HG02763 (cell line): ENCODE results near the gene GMIP.
"Not testable (repeated sequence)": the region's sequence is repeated elsewhere in the genome, so short reads cannot be mapped to it uniquely, and the experiment has no call there.

Experiments
- ATAC-seq: cut with Tn5 transposase; IDR thresholded peaks from one replicate; pipeline ENCODE4 v1.9.1; 2021; ENCODE audit warnings: mild to moderate bottlenecking, moderate library complexity; ENCODE audit not compliant: unreplicated experiment

The GMIP gene, protein sequence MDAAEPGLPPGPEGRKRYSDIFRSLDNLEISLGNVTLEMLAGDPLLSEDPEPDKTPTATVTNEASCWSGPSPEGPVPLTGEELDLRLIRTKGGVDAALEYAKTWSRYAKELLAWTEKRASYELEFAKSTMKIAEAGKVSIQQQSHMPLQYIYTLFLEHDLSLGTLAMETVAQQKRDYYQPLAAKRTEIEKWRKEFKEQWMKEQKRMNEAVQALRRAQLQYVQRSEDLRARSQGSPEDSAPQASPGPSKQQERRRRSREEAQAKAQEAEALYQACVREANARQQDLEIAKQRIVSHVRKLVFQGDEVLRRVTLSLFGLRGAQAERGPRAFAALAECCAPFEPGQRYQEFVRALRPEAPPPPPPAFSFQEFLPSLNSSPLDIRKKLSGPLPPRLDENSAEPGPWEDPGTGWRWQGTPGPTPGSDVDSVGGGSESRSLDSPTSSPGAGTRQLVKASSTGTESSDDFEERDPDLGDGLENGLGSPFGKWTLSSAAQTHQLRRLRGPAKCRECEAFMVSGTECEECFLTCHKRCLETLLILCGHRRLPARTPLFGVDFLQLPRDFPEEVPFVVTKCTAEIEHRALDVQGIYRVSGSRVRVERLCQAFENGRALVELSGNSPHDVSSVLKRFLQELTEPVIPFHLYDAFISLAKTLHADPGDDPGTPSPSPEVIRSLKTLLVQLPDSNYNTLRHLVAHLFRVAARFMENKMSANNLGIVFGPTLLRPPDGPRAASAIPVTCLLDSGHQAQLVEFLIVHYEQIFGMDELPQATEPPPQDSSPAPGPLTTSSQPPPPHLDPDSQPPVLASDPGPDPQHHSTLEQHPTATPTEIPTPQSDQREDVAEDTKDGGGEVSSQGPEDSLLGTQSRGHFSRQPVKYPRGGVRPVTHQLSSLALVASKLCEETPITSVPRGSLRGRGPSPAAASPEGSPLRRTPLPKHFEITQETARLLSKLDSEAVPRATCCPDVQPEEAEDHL

DNA sequence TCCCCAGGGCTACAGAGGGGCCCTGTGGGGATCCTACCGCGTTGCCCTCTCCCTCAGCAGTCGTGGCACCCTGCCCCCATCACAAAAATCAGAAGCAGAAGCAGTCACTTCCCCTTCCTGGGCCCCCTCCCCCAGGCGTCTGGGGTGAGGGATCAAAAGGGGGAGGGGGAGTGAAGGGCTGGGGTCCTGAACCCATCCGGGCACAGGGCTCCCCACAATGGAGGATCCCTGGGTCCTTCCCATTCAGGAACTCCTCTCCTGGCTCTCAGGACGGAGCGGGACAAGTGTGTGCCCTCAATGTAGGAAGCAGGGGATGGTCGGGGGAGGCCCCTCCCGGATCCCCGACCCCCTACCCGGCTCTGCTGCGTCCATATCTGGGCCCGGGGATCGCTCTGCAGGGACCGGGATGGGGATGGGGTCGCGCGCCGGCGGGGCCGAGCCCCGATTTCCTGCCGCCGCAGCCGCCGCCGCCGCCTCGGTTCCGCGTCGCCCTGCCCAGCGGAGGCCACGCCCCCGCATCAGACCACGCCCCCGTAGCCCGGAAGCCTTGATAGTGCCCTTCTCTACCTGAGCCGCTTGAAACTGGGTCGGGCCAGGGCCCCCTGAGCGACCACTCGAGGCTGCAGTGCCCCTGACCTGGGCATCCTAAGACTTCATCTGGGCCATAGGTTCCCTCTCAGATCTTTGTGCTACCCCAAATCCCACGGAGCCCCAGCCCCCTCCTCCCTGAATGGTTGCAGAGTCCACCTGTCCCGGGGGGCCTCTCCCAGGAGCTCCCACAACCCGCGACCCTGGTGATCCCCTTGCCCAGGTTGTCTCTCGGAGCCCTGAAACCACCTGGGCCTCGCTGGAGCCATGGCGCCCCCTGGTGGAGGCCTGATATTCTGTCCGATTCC lies at the start of gene GMIP:
Gene GMIP (minus strand): TSS at position 500 of the 896 bp plus-strand sequence. CDS start 128 bp downstream, at position 372.
- ATAC-seq: peak; percentile 63

DNA sequence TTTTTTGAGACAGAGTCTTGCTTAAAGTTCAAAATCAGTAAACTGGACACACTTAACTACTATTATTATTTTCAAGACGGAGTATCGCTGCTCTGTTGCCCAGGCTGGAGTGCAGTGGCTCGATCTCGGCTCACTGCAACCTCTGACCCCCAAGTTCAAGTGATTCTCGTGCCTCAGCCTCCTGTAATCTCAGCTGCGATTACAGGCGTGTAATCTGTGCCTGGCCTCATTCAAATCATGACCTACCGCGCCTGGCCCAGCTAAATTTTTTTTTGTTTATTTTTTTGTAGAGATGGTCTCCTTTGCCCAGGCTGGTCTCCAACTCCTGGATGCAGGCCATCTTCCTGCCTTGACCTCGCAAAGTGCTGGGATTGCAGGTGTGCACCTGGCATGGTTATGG lies 48.2 kb upstream of the GMIP start:
- no peak for ATAC-seq

DNA sequence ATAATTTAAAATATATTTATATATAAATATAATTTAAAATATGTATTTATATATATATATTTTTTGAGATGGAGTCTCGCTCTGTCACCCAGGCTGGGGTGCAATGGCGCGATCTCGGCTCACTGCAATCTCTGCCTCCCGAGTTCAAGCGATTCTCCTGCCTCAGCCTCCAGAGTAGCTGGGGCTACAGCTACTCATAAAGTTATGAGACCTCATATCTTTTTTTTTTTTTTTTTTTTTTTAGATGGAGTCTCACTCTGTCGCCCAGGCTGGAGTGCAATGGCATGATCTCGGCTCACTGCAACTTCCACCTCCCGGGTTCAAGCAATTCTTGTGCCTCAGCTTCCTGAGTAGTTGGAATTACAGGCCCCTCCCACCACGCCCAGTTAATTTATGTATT lies 45.6 kb upstream of the GMIP start:
- ATAC-seq: not testable (repeated sequence)

DNA sequence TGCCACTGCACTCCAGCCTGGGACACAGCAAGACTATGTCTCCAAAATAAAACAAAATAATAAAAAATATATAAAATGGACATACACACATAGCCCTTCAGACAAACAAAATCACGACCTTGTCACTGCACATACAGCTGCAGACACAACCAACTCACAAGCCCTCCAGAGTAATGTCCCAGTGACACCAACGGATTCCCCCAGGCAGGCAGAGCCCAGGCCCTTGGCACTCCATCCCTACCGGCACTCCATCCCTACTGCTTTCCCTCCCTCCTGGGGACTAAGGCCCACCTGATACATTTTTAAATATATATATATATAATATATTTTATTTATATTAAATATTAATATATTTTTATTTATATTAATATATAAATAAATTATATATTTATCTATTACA lies 43.6 kb upstream of the GMIP start:
- no peak for ATAC-seq

DNA sequence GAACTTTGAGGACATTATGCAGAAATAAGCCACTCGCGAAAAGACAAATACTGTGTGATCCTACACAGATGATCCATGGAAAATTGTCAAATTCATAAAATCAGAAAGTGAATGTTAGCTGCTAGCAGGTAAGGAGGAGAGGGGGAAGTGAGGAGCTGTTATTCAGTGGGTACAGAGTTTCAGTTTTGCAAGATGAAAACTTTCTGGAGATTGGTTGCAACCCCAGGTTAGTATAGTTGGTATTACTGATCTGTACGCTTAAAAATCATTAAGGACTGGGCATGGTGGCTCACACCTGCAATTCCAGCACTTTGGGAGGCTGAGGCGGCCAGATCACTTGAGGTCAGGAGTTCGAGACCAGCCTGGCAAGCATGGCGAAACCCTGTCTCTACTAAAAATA lies 43.1 kb upstream of the GMIP start:
- ATAC-seq: no peak

DNA sequence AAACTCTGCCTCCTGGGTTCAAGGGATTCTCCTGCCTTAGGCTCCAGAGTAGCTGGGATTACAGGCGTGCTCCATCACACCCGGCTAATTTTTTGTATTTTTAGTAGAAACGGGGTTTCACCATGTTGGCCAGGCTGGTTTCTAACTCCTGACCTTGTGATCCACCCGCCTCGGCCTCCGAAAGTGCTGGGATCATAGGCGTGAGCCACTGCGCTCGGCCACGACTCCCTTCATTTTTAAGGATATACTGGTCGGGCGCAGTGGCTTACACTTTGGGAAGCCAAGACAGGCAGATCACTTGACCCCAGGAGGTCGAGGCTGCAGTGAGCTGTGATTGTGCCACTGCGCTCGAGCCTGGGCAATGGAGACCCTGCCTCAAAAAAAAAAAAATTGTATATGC lies 42.7 kb upstream of the GMIP start:
- ATAC-seq: not testable (repeated sequence)

DNA sequence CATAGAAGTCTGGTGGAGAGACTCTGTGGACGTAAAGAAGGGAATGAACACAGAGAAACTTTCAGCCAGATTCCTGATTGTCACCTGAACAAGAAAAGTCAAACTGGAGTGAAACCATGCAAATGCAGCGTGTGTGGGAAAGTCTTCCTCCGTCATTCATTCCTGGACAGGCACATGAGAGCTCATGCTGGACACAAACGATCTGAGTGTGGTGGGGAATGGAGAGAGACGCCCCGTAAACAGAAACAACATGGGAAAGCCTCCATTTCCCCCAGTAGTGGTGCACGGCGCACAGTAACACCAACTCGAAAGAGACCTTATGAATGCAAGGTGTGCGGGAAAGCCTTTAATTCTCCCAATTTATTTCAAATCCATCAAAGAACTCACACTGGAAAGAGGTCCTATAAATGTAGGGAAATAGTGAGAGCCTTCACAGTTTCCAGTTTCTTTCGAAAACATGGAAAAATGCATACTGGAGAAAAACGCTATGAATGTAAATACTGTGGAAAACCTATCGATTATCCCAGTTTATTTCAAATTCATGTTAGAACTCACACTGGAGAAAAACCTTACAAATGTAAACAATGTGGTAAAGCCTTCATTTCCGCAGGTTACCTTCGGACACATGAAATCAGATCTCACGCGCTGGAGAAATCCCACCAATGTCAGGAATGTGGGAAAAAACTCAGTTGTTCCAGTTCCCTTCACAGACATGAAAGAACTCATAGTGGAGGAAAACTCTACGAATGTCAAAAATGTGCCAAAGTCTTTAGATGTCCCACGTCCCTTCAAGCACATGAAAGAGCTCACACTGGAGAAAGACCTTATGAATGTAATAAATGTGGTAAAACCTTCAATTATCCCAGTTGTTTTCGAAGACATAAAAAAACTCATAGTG lies 36.0 kb upstream of the GMIP start:
- ATAC-seq: no peak

DNA sequence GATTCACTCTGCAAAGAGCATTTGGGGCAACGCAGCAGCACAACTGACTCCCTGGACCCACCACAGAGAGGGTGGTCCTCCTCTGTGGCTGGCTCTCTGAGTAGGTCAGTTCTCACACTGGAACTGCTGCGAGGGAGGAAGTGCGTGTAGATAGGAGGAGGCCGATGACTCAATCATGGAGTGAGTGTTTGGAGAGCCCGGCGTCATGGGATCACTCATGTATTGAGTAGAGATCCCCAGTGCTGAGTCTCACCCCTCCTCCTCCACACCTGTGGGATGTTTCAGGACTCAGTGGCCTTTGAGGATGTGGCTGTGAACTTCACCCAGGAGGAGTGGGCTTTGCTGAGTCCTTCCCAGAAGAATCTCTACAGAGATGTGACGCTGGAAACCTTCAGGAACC lies 34.1 kb upstream of the GMIP start:
- ATAC-seq: no peak

DNA sequence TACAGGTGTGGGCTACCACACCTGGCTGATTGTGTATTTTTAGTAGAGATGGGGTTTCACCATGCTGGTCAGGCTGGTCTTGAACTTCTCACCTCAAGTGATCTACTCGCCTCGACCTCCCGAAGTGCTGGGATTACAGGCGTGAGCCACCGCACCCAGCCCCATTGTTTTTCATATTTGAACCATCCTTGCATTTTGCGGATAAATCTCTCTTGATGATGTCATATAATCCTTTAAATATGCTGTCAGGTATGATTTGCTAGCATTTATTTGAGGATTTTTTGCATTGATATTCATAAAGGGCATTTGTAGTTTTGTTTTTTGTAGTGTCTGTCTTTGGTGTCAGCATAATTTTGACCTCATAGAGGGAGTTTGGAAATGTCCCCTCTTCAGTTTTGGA lies 30.9 kb upstream of the GMIP start:
- ATAC-seq: no peak

DNA sequence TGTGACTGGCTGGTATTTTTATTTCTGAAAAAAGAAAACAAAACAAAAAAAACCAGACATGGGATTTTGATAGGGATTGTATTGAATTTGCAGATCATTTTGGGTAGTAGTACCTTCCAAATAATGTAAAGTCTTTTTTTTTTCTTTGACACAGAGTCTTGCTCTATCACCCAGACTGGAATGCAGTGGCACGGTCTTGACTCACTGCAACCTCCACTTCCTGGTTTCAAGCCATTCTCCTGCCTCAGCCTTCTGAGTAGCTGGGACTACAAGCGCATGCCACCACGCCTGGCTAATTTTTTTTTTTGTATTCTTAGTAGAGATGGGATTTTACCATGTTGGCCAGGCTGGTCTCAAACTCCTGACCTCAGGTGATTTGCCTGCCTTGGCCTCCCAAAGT lies 29.4 kb upstream of the GMIP start:
- ATAC-seq: no peak

DNA sequence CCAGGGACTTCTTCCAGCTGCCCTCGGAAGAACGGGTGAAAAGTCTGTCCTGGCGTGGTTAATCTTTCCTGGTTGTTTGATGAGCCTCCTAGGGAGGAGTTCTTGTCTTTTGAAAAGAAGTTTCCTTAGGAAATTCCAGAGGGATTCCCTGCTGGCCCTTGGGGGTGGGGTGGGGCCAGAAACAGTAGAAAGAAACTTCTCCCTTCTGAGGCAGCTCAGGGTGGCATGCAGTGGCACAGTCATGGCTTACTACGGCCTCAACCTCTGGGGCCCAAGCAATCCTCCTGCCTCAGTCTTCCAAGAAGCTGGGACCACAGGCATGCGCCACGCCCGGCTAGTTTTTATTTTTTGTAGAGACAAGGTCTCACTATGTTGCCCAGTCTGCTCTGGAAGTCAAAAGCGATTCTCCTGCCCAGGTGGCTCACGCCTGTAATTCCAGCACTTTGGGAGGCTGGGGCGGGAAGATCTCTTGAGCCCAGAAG lies 26.7 kb upstream of the GMIP start:
- no peak for ATAC-seq

DNA sequence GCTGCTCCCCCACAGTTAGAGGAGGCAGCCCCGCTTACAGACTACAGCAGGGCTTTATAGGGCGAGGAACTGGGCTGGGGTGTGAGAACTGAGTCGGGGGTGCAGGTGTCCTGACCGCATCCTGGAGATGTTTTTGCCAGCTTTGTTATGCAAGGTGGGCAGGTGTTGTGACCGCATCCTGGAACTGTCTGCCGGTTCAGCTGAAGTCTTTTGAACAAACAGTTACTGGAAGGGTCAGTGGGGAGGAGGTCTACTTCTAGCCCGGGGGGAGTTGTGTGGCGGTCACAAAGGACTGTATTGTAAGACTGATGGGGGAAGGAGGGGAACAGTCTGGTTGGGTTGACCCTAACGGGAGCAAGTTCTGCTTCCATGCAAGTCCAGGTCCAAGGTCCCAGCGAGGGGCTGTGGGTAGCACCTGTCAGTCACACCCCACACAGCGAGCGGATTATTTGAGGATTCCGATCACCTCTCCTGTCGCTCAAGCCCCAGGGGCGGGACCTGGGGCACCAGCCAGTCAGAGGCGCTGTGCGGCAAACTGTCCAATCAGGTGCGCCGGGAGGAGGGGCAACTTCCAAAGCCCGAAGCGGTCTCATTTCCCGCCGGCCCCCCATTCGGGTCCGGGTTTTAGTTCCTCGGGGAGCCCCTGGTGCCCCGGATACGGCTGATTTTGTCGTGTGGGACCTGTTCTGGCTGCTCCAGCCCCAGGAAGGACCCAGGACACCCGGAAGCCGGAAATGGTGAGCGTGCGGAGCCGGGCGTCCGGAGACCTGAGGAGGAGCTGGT lies 25.0 kb upstream of the GMIP start, which contains the start of gene ZNF101:
Gene ZNF101 (plus strand): TSS at position 610 of the 783 bp plus-strand sequence. CDS start 125 bp downstream, at position 735.
- peak; percentile 67 for ATAC-seq

DNA sequence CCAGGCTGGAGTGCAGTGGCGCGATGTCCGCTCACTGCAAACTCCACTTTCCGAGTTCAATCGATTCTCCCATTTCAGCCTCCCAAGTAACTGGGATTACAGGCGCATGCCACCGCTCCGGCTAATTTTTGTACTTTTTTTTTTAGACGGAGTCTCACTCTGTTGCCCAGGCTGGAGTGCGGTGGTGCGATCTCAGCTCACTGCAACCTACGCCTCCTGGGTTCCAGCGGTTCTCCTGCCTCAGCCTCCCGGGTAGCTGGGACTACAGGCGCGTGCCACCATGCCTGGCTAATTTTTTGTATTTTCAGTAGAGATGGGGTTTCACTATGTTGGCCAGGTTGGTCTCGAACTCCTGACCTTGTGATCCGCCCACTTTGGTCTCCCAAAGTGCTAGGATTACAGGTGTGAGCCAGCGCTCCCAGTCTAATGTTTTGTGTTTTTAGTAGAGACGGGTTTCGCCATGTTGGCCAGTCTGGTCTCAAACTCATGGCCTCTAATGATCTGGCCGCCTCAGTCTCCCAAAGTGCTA lies 22.0 kb upstream of the GMIP start:
- not testable (repeated sequence) for ATAC-seq

DNA sequence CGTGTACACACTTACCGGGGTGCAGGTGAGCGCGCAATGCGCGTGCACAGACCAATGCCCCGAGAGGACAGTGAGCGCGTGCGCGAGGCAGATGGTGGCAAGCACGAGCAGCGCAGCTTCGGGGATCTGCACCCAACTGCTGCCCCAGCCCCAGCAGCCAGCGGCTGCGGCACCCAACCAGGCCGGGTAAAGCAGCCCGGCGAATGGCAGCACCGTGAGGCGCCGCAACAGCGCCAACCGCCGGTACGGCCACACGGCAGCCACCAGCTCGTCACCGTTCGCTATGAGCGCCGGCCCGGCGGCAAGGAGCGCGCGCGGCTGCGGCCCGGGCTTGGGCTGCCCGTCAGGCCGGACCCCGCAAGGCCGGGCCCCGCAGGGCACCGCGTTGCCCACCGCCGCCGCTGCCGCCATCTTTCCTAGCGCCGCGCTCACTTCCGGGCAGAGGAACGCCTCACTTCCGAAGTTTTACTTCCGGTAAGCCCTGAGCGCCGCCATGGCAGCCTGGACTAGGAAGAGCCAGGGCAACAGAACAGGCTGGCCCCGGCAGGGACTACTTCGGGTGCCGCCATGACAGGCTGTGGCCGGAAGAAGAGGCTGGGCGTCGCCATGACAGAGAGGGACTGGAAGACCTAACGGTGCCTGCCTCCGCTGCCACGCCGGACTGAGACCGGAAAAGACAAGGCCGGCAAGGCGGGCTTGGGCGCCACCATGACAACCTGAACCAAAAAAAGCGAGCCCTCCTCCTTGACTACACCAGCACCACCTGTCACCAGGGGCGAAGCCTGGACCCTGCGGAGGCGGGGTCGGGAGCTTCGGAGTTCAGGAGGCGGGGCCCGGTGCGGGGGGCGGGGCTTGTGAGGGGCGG lies 20.0 kb upstream of the GMIP start, which contains the start of gene ATP13A1:
Gene ATP13A1 (minus strand): TSS at position 421 of the 865 bp plus-strand sequence. CDS start 10 bp downstream, at position 411.
- ATAC-seq: peak; percentile 74

DNA sequence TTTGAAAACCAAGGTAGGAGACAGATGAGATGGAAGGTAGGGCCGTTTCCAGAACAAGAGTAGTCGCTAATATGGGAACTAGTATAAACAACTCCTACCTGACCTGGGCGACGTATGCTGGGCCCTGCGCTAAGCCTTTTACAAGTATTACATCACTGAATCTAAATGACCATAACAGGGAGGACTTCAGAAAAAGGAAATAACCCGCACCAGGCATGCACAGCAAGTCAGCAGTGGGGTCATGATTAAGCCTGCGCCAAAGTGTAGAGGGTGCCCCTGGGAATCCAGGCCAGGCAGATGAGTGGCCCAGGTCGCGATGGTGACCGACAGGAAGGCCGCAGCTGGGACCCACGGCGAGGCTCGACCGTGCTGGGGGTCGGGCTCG lies 19.4 kb upstream of the GMIP start:
- peak; percentile 4 for ATAC-seq

DNA sequence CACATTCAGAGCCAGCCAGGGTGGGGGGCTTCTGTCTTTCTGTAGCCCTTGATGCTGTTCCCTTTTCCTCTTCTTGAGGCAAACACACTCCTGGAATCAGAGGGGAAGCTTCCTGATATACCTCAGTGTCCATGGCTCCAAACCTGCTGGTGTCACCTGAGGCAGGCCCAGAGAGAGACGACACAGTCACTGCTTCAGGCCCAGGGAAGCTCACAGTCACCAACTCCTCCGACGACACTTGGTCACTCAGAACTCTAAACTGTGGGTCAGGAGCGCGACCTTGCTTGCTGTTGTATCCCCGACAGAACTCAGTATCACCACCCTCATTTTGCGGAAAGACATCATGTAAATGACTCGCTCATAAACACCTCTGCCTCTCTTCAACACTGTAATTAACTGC lies 18.9 kb upstream of the GMIP start:
- no peak for ATAC-seq

DNA sequence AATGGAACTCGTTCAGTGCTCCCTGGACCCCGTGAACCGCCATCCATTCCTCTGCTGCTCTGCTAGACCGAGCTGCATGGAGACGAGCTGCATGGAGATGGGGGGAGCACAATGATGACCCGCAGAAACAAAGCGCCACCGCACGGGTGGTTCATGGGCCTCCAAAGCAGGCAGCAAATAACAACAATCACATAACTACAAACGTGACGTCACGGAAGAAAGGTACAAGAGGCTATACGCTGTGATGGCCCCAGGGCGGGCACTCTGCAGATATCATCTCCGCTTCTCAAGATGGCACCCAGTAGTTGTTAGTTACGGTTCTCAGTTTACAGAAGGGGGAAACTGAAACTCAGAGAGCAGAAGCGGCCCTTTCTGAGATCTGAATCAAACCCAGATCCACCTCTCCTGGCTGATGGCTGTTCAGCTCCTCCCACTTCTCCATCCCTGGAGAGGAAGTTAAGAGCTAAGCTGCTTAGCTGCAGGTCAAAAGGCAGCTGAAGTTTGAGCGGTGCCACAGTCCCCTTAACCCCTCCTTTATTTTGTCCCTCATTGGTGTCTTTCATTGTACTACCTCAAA lies 18.3 kb upstream of the GMIP start:
- peak; percentile 24 for ATAC-seq
